Measurements from ENCODE around the gene ZNF341. TPM values are rescaled to one million over a fixed set of nuclear protein-coding genes. Genes with fewer than 3 reads are reported as not detected.

The ZNF341 gene
- total and polyA plus RNA-seq, 9 of the 15 experiments (the other 6 are each of a cell fraction or from before 2014, with no cell fraction given), result 0.08 to 2.6 (median 1.0) TPM

DNA sequence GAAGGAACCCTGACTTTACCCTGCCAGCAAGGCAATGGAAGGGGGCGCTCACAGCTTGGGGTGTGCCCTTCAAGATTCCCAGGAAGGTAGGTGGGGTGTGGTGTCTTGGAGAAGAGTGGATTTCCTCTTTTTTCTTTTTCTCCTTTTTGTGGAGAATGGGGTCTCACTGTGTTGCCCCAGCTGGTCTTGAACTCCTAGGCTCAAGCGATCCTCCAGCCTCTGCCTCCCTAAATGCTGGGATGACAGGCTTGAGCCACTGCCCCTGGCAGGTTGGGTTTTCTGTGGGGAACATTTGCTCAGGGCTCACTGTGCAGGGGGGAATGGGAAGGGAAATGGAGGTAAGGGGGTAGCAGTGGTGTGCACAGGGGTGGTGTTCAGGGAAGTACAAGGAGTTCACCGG lies 4.0 kb upstream of the ZNF341 start:
- ChIA-PET CTCF (ENCODE audit: low intra/inter-chr PET ratio) (interaction anchor here (0.6 kb wide), 1 partner anchor 154 kb away, joined by 5 read pairs; no protein-coding TSS in a partner anchor), POLR2A (no interaction called here)
- H3K79me2 ChIP-seq (ENCODE audit: control insufficient read depth, insufficient read depth, low read length), result no peaks in the 10 kb centered on the region
- in situ Hi-C loops (cut with MboI) (loop anchor here (5.0 kb wide), 1 partner anchor 61 kb away; the partner anchor contains the start of gene ACTL10), intact Hi-C loops (cut with micrococcal nuclease) (no loop called here)
- DNase-seq (ENCODE audit: extremely low read depth in 1 of 4, low spot score in 3 of 4), result no peak
- no peaks in the 10 kb centered on the region for H3K9me3 ChIP-seq (replicated peaks; ENCODE audit: control insufficient read depth, insufficient read depth, low read depth, low read length)
- no peaks in the 10 kb centered on the region for H4K20me1 ChIP-seq (replicated peaks; ENCODE audit: control insufficient read depth, insufficient read depth, low read length)
- H3K9ac ChIP-seq (ENCODE audit: insufficient read depth in 1 of 2, low read depth in 2 of 2, low read length in 2 of 2), result no peak overlapping the region
- H2AFZ ChIP-seq (ENCODE audit: low read depth, low read length), result no peak overlapping the region
- TF ChIP-seq SPI1 (IDR thresholded peaks at IDR 0.05; ENCODE audit: borderline replicate concordance, low read depth, low read length) (0 out of 2 replicates have a peak, but pooled peaks have one; percentile 17), PML (IDR thresholded peaks at IDR 0.05; ENCODE audit: low read length) (no peak)
- no peaks in the 10 kb centered on the region for H3K27me3 ChIP-seq (ENCODE audit: control insufficient read depth in 2 of 2, insufficient read depth in 2 of 2, low read length in 2 of 2)
- H3K4me3 ChIP-seq, result no peak overlapping the region
- no peak overlapping the region for H3K27ac ChIP-seq (ENCODE audit: extremely low read depth, low read depth, low read length)
- H3K9me1 ChIP-seq (ENCODE audit: control insufficient read depth, insufficient read depth, low read length), result no peaks in the 10 kb centered on the region
- ATAC-seq, result no peak
- no peak for FAIRE-seq
- WGBS (ENCODE audit: insufficient coverage, low coverage, missing lambda C conversion rate), result 66% methylated on average over 3 of the region's 3 CpGs
- H3K36me3 ChIP-seq (ENCODE audit: control insufficient read depth, insufficient read depth, low read length), result no peaks in the 10 kb centered on the region
- BruUV-seq (replicated peaks), result no TSS peak
- peaks cover 9 to 17% of the 10 kb centered on the region in 2 experiments for H3K4me1 ChIP-seq (replicated peaks in 1 of 2; ENCODE audit: control insufficient read depth in 2 of 2, insufficient read depth in 2 of 2, low read length in 2 of 2)
- no peak overlapping the region for H3K4me2 ChIP-seq (ENCODE audit: insufficient read depth, low read length)

GRCh38 chr20:33728463-33728862 lies 3.3 kb upstream of the ZNF341 start:
- no peak overlapping the region for H3K27ac ChIP-seq (ENCODE audit: extremely low read depth, low read depth, low read length)
- no peak for DNase-seq (ENCODE audit: extremely low read depth in 1 of 4, low spot score in 3 of 4)
- 46% methylated on average over 2 of the region's 2 CpGs for WGBS (ENCODE audit: insufficient coverage, low coverage, missing lambda C conversion rate)
- no peaks in the 10 kb centered on the region for H3K36me3 ChIP-seq (ENCODE audit: control insufficient read depth, insufficient read depth, low read length)
- no peak overlapping the region for H3K4me2 ChIP-seq (ENCODE audit: insufficient read depth, low read length)
- peaks cover 10 to 24% of the 10 kb centered on the region in 2 experiments for H3K4me1 ChIP-seq (replicated peaks in 1 of 2; ENCODE audit: control insufficient read depth in 2 of 2, insufficient read depth in 2 of 2, low read length in 2 of 2)
- ATAC-seq, result no peak
- H3K9me1 ChIP-seq (ENCODE audit: control insufficient read depth, insufficient read depth, low read length), result no peaks in the 10 kb centered on the region
- no peaks in the 10 kb centered on the region for H3K27me3 ChIP-seq (ENCODE audit: control insufficient read depth in 2 of 2, insufficient read depth in 2 of 2, low read length in 2 of 2)
- FAIRE-seq, result no peak
- no peak overlapping the region for H2AFZ ChIP-seq (ENCODE audit: low read depth, low read length)
- in situ Hi-C loops (cut with MboI), result loop anchor here (5.0 kb wide), 1 partner anchor 61 kb away; the partner anchor contains the start of gene ACTL10
- intact Hi-C loops (cut with micrococcal nuclease), result no loop called here
- POLR2A ChIA-PET, result no interaction called here
- no peaks in the 10 kb centered on the region for H4K20me1 ChIP-seq (replicated peaks; ENCODE audit: control insufficient read depth, insufficient read depth, low read length)
- CTCF ChIA-PET (ENCODE audit: low intra/inter-chr PET ratio), result interaction anchor here (0.6 kb wide), 1 partner anchor 36 kb away, joined by 3 read pairs; no protein-coding TSS in a partner anchor
- H3K9ac ChIP-seq (ENCODE audit: insufficient read depth in 1 of 2, low read depth in 2 of 2, low read length in 2 of 2), result no peak overlapping the region
- no peaks in the 10 kb centered on the region for H3K79me2 ChIP-seq (ENCODE audit: control insufficient read depth, insufficient read depth, low read length)
- no peaks in the 10 kb centered on the region for H3K9me3 ChIP-seq (replicated peaks; ENCODE audit: control insufficient read depth, insufficient read depth, low read depth, low read length)
- no TSS peak for BruUV-seq (replicated peaks)
- H3K4me3 ChIP-seq, result no peak overlapping the region
- no peak for TF ChIP-seq NONO (IDR thresholded peaks at IDR 0.05; ENCODE audit: low read depth in 2 of 2, low read length in 1 of 2)
- TF ChIP-seq, protein P1, sequence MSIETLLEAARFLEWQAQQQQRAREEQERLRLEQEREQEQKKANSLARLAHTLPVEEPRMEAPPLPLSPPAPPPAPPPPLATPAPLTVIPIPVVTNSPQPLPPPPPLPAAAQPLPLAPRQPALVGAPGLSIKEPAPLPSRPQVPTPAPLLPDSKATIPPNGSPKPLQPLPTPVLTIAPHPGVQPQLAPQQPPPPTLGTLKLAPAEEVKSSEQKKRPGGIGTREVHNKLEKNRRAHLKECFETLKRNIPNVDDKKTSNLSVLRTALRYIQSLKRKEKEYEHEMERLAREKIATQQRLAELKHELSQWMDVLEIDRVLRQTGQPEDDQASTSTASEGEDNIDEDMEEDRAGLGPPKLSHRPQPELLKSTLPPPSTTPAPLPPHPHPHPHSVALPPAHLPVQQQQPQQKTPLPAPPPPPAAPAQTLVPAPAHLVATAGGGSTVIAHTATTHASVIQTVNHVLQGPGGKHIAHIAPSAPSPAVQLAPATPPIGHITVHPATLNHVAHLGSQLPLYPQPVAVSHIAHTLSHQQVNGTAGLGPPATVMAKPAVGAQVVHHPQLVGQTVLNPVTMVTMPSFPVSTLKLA (conservative IDR thresholded peaks at IDR 0.05), result no peak
- TF ChIP-seq PTTG1 (tag; IDR thresholded peaks at IDR 0.05; ENCODE audit: low read depth), result peak; percentile 61; the same call in 1 of the 2 replicates
- TF ChIP-seq CHD1 (IDR thresholded peaks at IDR 0.05; ENCODE audit: low read length), result no peak
- TF ChIP-seq CUX1 (CRISPR knock-in tag; IDR thresholded peaks at IDR 0.05), result no peak
- TF ChIP-seq PCBP1 (IDR thresholded peaks at IDR 0.05; ENCODE audit: low read depth, low read length, poor library complexity, severe bottlenecking), result no peak
- TF ChIP-seq PTRF (tag; IDR thresholded peaks at IDR 0.05), result peak; percentile 76

All from K562 (cell line).